ENCODE results near the gene ICA1.

The ICA1 gene

GRCh38 chr7:8200717-8201116, 61.2 kb downstream of the ICA1 start:
- POLR2A ChIA-PET: no interaction called here

More at GRCh38 chr7:8200717-8201116, 61.2 kb downstream of the ICA1 start:
- Histone ChIP-seq H3K36me3 (ENCODE audit: control insufficient read depth in 2 of 2, insufficient read depth in 1 of 2, low read length in 2 of 2) (no peaks in the 10 kb centered on the region), H3K4me3 (ENCODE audit: low read depth, low read length) (no peak overlapping the region), H3K4me1 (ENCODE audit: control insufficient read depth, insufficient read depth, low read length) (no peaks in the 10 kb centered on the region), H3K27ac (ENCODE audit: extremely low read depth, low read depth, low read length) (no peak overlapping the region), H3K9me3 (ENCODE audit: control insufficient read depth, insufficient read depth, low read depth, low read length) (no peaks in the 10 kb centered on the region)
- CTCF ChIA-PET: no interaction called here
- TF ChIP-seq TSHZ1 (tag by site-specific recombination; IDR thresholded peaks at IDR 0.05; ENCODE audit: borderline replicate concordance) (no peak), ZSCAN4 (tag by site-specific recombination; IDR thresholded peaks at IDR 0.05) (no peak), ZNF248 (tag by site-specific recombination; IDR thresholded peaks at IDR 0.05) (no peak), ZBTB10 (tag by site-specific recombination; IDR thresholded peaks at IDR 0.05) (no peak), ZBTB7A (tag by site-specific recombination; IDR thresholded peaks at IDR 0.05; ENCODE audit: low read depth) (no peak), PRDM1 (tag by site-specific recombination; IDR thresholded peaks at IDR 0.05) (no peak), HIC1 (tag by site-specific recombination; IDR thresholded peaks at IDR 0.05) (no peak)

Measured in HEK293 (cell line).